CD4-positive, alpha-beta T cell treated with Interleukin-4 for 4 hours (primary cell): Measurements from ENCODE around the gene NINJ1.
A peak's percentile ranks its signal among the peaks of the same experiment; 100 is the strongest.

Experiments
- DNase-seq: peaks from one replicate; pipeline ENCODE4 v3.0.0-alpha.2; 2020

The NINJ1 gene

GRCh38 chr9:93099551-93100275 lies 34.3 kb downstream of the NINJ1 start:
- DNase-seq = no peak

GRCh38 chr9:93098236-93098946 lies 35.7 kb downstream of the NINJ1 start:
- peak; percentile 75 for DNase-seq

GRCh38 chr9:93097511-93098201 lies 36.4 kb downstream of the NINJ1 start:
- no peak for DNase-seq

GRCh38 chr9:93096811-93097382 lies 37.2 kb downstream of the NINJ1 start:
- DNase-seq = no peak

- no peak for DNase-seq
Measured at GRCh38 chr9:93096131-93096802, 37.8 kb downstream of the NINJ1 start, which contains the start of gene CARD19. TSS of gene CARD19 (plus strand) at chr9:93096217. CDS start at chr9:93096346, 129 bp downstream.

GRCh38 chr9:93095205-93096130 lies 38.6 kb downstream of the NINJ1 start:
- peak; percentile 98 for DNase-seq

GRCh38 chr9:93094658-93095204 lies 39.3 kb downstream of the NINJ1 start:
- DNase-seq = no peak

GRCh38 chr9:93093877-93094657 lies 40.0 kb downstream of the NINJ1 start:
- no peak for DNase-seq

- no peak for DNase-seq
Measured at GRCh38 chr9:93093127-93093876, 40.7 kb downstream of the NINJ1 start.

GRCh38 chr9:93092251-93092991 lies 41.6 kb downstream of the NINJ1 start:
- DNase-seq = no peak

- peak; percentile 73 for DNase-seq
Measured at GRCh38 chr9:93091453-93092081, 42.5 kb downstream of the NINJ1 start.

GRCh38 chr9:93091056-93091452 lies 43.0 kb downstream of the NINJ1 start:
- no peak for DNase-seq

- no peak for DNase-seq
Measured at GRCh38 chr9:93090091-93090655, 43.9 kb downstream of the NINJ1 start.

GRCh38 chr9:93089481-93089991 lies 44.5 kb downstream of the NINJ1 start:
- DNase-seq = no peak

- DNase-seq = no peak
Measured at GRCh38 chr9:93089024-93089423, 45.0 kb downstream of the NINJ1 start.

- DNase-seq = no peak
Measured at GRCh38 chr9:93088656-93089015, 45.4 kb downstream of the NINJ1 start.

- DNase-seq = no peak
Measured at GRCh38 chr9:93087971-93088655, 45.9 kb downstream of the NINJ1 start.
